PC-9 (cell line): ENCODE data around the gene BAIAP2L2. TPM values are rescaled to one million over a fixed set of nuclear protein-coding genes. Genes with fewer than 3 reads are reported as not detected.
"Not testable (repeated sequence)": the region's sequence is repeated elsewhere in the genome, so short reads cannot be mapped to it uniquely, and the experiment has no call there.

Experiments used
- BruUV-seq: library from RNA; stranded (reverse); fragments of 400-500 nt; replicated peaks from 2 replicates; lab custom pipeline; 2021; lab: Mats Ljungman, UMichigan
- CTCF ChIA-PET: fragments of 300-600 bp; sonication (Branson Sonifier 250); formaldehyde crosslinking; loops from one replicate; lab custom pipeline; 2022; ENCODE audit warnings: antibody characterized with exemption; lab: Charles Lee
- POLR2A ChIA-PET: fragments of 300-600 bp; sonication (Branson Sonifier 250); formaldehyde crosslinking; loops from one replicate; lab custom pipeline; 2022; ENCODE audit warnings: antibody characterized with exemption; ENCODE audit not compliant: unreplicated experiment; lab: Charles Lee
- DNase-seq, 2 experiments: peaks; one replicate each; pipeline versions ENCODE4 v3.0.0 to v3.0.0-alpha.2; 2015 to 2022; ENCODE audit warnings: mixed read lengths in 1 of 2
- H2AFZ ChIP-seq: fragments of 200-600 bp; sonication (generic); 2 replicates; pipeline ENCODE4 v1.8.1; 2017; ENCODE audit warnings: antibody characterized with exemption
- H3F3A ChIP-seq: fragments of 200-600 bp; sonication (generic); 2 replicates; pipeline ENCODE4 v1.8.1; 2017; ENCODE audit warnings: antibody characterized with exemption, mild to moderate bottlenecking, low read depth; ENCODE audit not compliant: insufficient read depth
- H3K27ac ChIP-seq: fragments of 200-600 bp; sonication (generic); 2 replicates; pipeline ENCODE4 v1.6.1; 2016; ENCODE audit warnings: mixed run types
- H3K27me3 ChIP-seq: fragments of 200-600 bp; sonication (generic); 2 replicates; pipeline ENCODE4 v1.6.1; 2016; ENCODE audit warnings: low read depth, mixed run types; ENCODE audit not compliant: insufficient read depth
- H3K36me3 ChIP-seq: fragments of 200-600 bp; sonication (generic); 2 replicates; pipeline ENCODE4 v1.6.1; 2016; ENCODE audit warnings: low read depth, mixed run types
- H3K4me1 ChIP-seq: fragments of 200-600 bp; sonication (generic); replicated peaks from 2 replicates; pipeline ENCODE4 v1.6.1; 2016; ENCODE audit warnings: mixed run types; ENCODE audit not compliant: insufficient read depth
- H3K4me2 ChIP-seq: fragments of 200-600 bp; sonication (generic); 2 replicates; pipeline ENCODE4 v1.6.1; 2017; ENCODE audit warnings: mixed run types
- H3K4me3 ChIP-seq: fragments of 200-600 bp; sonication (generic); 2 replicates; pipeline ENCODE4 v1.6.1; 2016; ENCODE audit warnings: mixed run types
- H3K79me2 ChIP-seq: fragments of 200-600 bp; sonication (generic); 2 replicates; pipeline ENCODE4 v1.6.1; 2017; ENCODE audit warnings: low read depth, mixed run types
- H3K9me2 ChIP-seq: fragments of 200-600 bp; sonication (generic); 2 replicates; pipeline ENCODE4 v1.8.1; 2017; ENCODE audit warnings: mild to moderate bottlenecking; ENCODE audit not compliant: insufficient read depth
- H3K9me3 ChIP-seq: fragments of 200-600 bp; sonication (generic); 2 replicates; pipeline ENCODE4 v1.8.1; 2016; ENCODE audit warnings: low read depth; ENCODE audit not compliant: insufficient read depth
- H4K20me1 ChIP-seq: fragments of 200-600 bp; sonication (generic); 2 replicates; pipeline ENCODE4 v1.8.1; 2017; ENCODE audit not compliant: insufficient read depth
- EZH2 ChIP-seq: fragments of 200-600 bp; sonication (generic); IDR thresholded peaks from 2 replicates; pipeline ENCODE4 v1.8.0; 2017; ENCODE audit warnings: antibody characterized with exemption, low read depth
- intact Hi-C: fragments of 100-400 bp; cut with micrococcal nuclease; formaldehyde crosslinking; loops from one replicate; pipeline ENCODE4 v1.10.0; 2022; ENCODE audit not compliant: unreplicated experiment
- total RNA-seq: library from RNA; stranded (reverse); gene quantifications from 2 replicates; pipeline ENCODE4 v1.2.3, GENCODE V29; 2021
- TF ChIP-seq, protein P1 (sequence below): fragments of 200-600 bp; sonication (generic); conservative IDR thresholded peaks from 2 replicates; pipeline ENCODE4 v1.6.1; 2017; ENCODE audit warnings: mixed run types, antibody characterized with exemption, mild to moderate bottlenecking, moderate library complexity

BAIAP2L2 gene
- total RNA-seq, 1 experiment from 2014 or later = 7.1 TPM

GRCh38 chr22:38153821-38154562 is 43.5 kb upstream of the BAIAP2L2 start:
- BruUV-seq = no TSS peak
- no peaks in the 10 kb centered on the region for H4K20me1 ChIP-seq
- peaks cover 4% of the 10 kb centered on the region; the same call in 1 of the 2 replicates for H3F3A ChIP-seq
- CTCF ChIA-PET = no interaction called here
- TF ChIP-seq, protein P1, sequence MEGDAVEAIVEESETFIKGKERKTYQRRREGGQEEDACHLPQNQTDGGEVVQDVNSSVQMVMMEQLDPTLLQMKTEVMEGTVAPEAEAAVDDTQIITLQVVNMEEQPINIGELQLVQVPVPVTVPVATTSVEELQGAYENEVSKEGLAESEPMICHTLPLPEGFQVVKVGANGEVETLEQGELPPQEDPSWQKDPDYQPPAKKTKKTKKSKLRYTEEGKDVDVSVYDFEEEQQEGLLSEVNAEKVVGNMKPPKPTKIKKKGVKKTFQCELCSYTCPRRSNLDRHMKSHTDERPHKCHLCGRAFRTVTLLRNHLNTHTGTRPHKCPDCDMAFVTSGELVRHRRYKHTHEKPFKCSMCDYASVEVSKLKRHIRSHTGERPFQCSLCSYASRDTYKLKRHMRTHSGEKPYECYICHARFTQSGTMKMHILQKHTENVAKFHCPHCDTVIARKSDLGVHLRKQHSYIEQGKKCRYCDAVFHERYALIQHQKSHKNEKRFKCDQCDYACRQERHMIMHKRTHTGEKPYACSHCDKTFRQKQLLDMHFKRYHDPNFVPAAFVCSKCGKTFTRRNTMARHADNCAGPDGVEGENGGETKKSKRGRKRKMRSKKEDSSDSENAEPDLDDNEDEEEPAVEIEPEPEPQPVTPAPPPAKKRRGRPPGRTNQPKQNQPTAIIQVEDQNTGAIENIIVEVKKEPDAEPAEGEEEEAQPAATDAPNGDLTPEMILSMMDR = peak; percentile 39; the same call in 1 of the 2 replicates
- TF ChIP-seq EZH2 = no peak
- H3K36me3 ChIP-seq = no peaks in the 10 kb centered on the region
- H3K27ac ChIP-seq = no peak overlapping the region
- no peak overlapping the region for H2AFZ ChIP-seq
- no peaks in the 10 kb centered on the region for H3K4me1 ChIP-seq
- DNase-seq = no peak
- no peak overlapping the region for H3K4me2 ChIP-seq
- intact Hi-C loops = no loop called here
- H3K79me2 ChIP-seq = no peaks in the 10 kb centered on the region
- H3K4me3 ChIP-seq = no peak overlapping the region
- no peaks in the 10 kb centered on the region for H3K27me3 ChIP-seq
- no peaks in the 10 kb centered on the region for H3K9me2 ChIP-seq
- no peaks in the 10 kb centered on the region for H3K9me3 ChIP-seq
- POLR2A ChIA-PET = no interaction called here

DNA sequence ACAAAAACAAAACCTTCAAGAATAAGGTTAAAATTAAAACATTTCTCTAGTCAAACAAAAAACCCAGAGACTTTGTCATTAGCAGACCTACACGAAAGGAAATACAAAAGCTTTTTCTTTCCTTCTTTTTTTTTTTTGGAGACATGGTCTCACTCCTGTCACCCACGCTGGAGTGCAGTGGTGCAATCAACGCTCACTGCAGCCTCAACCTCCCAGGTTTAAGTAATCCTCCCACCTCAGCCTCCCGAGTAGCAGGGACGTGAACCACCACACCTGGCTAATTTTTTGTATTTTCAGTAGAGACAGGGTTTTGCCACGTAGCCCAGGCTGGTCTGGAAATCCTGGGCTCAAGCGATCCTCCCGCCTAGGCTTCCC is 40.6 kb upstream of the BAIAP2L2 start:
- BruUV-seq = no TSS peak

DNA sequence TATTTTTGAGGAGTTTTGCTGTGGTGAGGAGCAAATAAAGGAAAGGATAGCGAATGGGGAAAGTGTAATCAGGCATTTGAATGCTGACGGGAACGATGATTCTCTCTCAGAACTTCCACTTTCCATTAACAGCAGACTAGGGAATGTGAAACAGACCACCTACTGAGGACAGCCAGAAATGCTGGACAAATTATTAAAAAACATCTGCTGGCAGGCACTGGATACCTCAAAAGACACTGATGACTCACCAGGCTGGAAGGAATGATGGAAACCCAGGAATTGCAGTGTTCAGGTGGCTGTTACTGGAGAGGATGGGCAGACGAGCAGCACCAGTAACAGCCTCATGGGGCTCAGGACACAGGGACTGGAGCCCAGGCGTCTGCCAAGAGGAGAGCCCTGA is 37.8 kb upstream of the BAIAP2L2 start:
- Histone ChIP-seq H3K4me1 (peaks cover 50% of the 10 kb centered on the region), H3K4me2 (peak overlapping the region; percentile 17), H4K20me1 (no peaks in the 10 kb centered on the region), H2AFZ (no peak overlapping the region), H3K27ac (peak overlapping the region; percentile 35), H3K36me3 (no peaks in the 10 kb centered on the region), H3K9me3 (no peaks in the 10 kb centered on the region), H3F3A (peaks cover 54% of the 10 kb centered on the region), H3K79me2 (no peaks in the 10 kb centered on the region), H3K9me2 (no peaks in the 10 kb centered on the region), H3K27me3 (no peaks in the 10 kb centered on the region), H3K4me3 (no peak overlapping the region)
- intact Hi-C loops = loop anchor here (10.0 kb wide), 1 partner anchor 147 kb away; no protein-coding TSS in a partner anchor
- TF ChIP-seq, protein P1 = no peak
- no peak for TF ChIP-seq EZH2
- ChIA-PET CTCF (interaction anchor here (1.0 kb wide), 1 partner anchor 49 kb away, joined by 3 read pairs; no protein-coding TSS in a partner anchor), POLR2A (no interaction called here)
- peak; percentile 48 to 62 for DNase-seq
- no TSS peak for BruUV-seq

More for the DNA sequence above, 40.6 kb upstream of the BAIAP2L2 start:
- no peaks in the 10 kb centered on the region for H3K27me3 ChIP-seq
- ChIA-PET CTCF (interaction anchor here (0.8 kb wide), 1 partner anchor 124 kb away, joined by 3 read pairs; no protein-coding TSS in a partner anchor), POLR2A (no interaction called here)
- no peak overlapping the region for H3K4me2 ChIP-seq
- peaks cover 29% of the 10 kb centered on the region for H3F3A ChIP-seq
- no peaks in the 10 kb centered on the region for H3K36me3 ChIP-seq
- no peaks in the 10 kb centered on the region for H3K9me2 ChIP-seq
- peaks cover 24% of the 10 kb centered on the region for H3K4me1 ChIP-seq
- TF ChIP-seq EZH2 = no peak
- TF ChIP-seq, protein P1 = no peak
- H4K20me1 ChIP-seq = no peaks in the 10 kb centered on the region
- H3K27ac ChIP-seq = no peak overlapping the region
- H3K9me3 ChIP-seq = no peaks in the 10 kb centered on the region
- DNase-seq = no peak
- no peaks in the 10 kb centered on the region for H3K79me2 ChIP-seq
- intact Hi-C loops = no loop called here
- H3K4me3 ChIP-seq = no peak overlapping the region
- no peak overlapping the region for H2AFZ ChIP-seq

GRCh38 chr22:38146166-38146565 is 35.7 kb upstream of the BAIAP2L2 start:
- peaks cover 62% of the 10 kb centered on the region for H3K4me1 ChIP-seq
- intact Hi-C loops = loop anchor here (10.0 kb wide), 1 partner anchor 149 kb away; no protein-coding TSS in a partner anchor
- ChIA-PET CTCF (interaction anchor here (0.6 to 1.4 kb wide), 3 partner anchors 21 to 47 kb away, joined by 3 to 6 read pairs (median 6); no protein-coding TSS in a partner anchor), POLR2A (interaction anchor here (0.5 to 1.0 kb wide), 3 partner anchors 9 to 144 kb away, joined by 3 to 13 read pairs (median 4); no protein-coding TSS in a partner anchor)
- peak overlapping the region; percentile 68 for H3K27ac ChIP-seq
- H3K79me2 ChIP-seq, H3K36me3 ChIP-seq, H4K20me1 ChIP-seq, H2AFZ ChIP-seq, H3K27me3 ChIP-seq, H3K9me2 ChIP-seq, H3K4me3 ChIP-seq, DNase-seq, H3K9me3 ChIP-seq: not testable (repeated sequence)
- peak overlapping the region; percentile 24 for H3K4me2 ChIP-seq
- TSS peak; percentile 70 for BruUV-seq
- H3F3A ChIP-seq = peaks cover 70% of the 10 kb centered on the region
